T-helper 1 cell treated with Interleukin-12 subunit alpha and Interleukin-12 subunit beta and Interleukin-4 antibody, amounts not matched to agents 30 μg/mL and 1 μg/mL, for 36 hours (primary cell): Measurements from ENCODE around the gene ZSWIM1.

Experiments
- H3K27ac Mint-ChIP-seq: one replicate; pipeline ENCODE4 v1.8.0; 2021; ENCODE audit warnings: mild to moderate bottlenecking, mixed read lengths
- H3K27me3 Mint-ChIP-seq: one replicate; pipeline ENCODE4 v1.8.0; 2021; ENCODE audit warnings: low read depth, mixed read lengths
- H3K36me3 Mint-ChIP-seq: one replicate; pipeline ENCODE4 v1.8.0; 2021; ENCODE audit warnings: low read depth, mixed read lengths
- H3K4me1 Mint-ChIP-seq: one replicate; pipeline ENCODE4 v1.8.0; 2021; ENCODE audit warnings: low read depth, mixed read lengths
- H3K4me3 Mint-ChIP-seq: one replicate; pipeline ENCODE4 v1.8.0; 2021; ENCODE audit warnings: mild to moderate bottlenecking, moderate library complexity, mixed read lengths
- H3K9me3 Mint-ChIP-seq: one replicate; pipeline ENCODE4 v1.8.0; 2021; ENCODE audit warnings: mixed read lengths

The ZSWIM1 gene

GRCh38 chr20:45880988-45881788 lies at the start of gene ZSWIM1:
Gene ZSWIM1, plus strand, starts transcription at chr20:45881227. Its CDS starts 1,366 bp downstream, at chr20:45882593.
- H3K27ac Mint-ChIP-seq: peak within 1 kb of the TSS; percentile 85
- H3K27me3 Mint-ChIP-seq: peaks cover 9% of the 10 kb centered on the region
- H3K9me3 Mint-ChIP-seq: no peaks in the 10 kb centered on the region
- peaks cover 27% of the 10 kb centered on the region for H3K4me1 Mint-ChIP-seq
- peak within 1 kb of the TSS; percentile 91 for H3K4me3 Mint-ChIP-seq
- peaks cover 26% of the 10 kb centered on the region for H3K36me3 Mint-ChIP-seq

- no peak overlapping the region for H3K27ac Mint-ChIP-seq
- no peaks in the 10 kb centered on the region for H3K9me3 Mint-ChIP-seq
Measured at GRCh38 chr20:45832619-45833018, 48.4 kb upstream of the ZSWIM1 start.

DNA sequence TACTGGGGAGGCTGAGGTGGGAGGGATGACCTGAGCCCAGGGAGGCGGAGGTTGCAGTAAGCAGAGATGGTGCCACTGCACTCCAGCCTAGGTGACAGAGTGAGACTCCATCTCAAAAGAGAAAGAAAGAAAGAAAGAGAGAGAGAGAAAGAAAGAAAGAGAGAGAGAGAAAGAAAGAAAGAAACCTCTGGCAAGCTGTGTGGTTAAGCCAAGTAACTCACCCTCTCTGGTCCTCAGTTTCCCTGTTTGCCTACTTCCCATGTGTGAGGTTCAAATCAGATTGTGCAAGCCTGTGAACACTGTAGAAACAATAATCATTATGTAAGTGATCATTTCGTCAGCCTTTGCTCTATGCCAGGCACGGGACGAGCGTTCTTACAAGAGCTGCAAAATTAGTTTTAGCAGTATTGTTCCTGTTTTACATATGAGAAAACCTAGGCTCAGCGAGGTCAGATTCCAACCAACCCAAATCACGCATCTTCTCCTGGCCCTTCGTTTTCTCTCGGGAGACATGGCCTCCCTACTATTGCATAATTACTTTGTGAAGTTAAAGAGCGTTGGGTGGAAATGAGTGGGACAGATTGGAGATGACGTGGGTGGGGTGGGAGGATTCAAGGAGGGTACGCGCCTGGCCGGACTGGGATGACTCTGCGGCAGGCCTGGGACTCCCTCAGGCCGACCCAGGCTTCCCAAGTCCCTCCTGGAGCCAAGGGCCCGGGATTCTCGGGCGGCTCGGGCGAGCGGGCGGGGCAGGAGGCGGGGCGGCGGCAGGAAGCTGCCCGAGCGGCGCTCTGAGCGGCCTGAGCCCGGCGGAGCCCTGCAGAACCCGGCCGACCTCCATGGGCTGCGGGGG lies 47.8 kb upstream of the ZSWIM1 start, which contains the start of gene SNX21:
TSS of gene SNX21 (plus strand) at position 770 of the 853 bp plus-strand sequence. CDS start 121 bp downstream, outside the sequence.
- Mint-ChIP-seq H3K36me3 (no peaks in the 10 kb centered on the region), H3K4me3 (peak within 1 kb of the TSS; percentile 74), H3K27ac (no peak within 1 kb of the TSS), H3K27me3 (peaks cover 18% of the 10 kb centered on the region), H3K4me1 (peaks cover 4% of the 10 kb centered on the region), H3K9me3 (no peaks in the 10 kb centered on the region)

More at GRCh38 chr20:45832619-45833018, 48.4 kb upstream of the ZSWIM1 start:
- Mint-ChIP-seq H3K4me3 (peak overlapping the region; percentile 74), H3K27me3 (peaks cover 20% of the 10 kb centered on the region), H3K36me3 (no peaks in the 10 kb centered on the region), H3K4me1 (peaks cover 4% of the 10 kb centered on the region)

- no peaks in the 10 kb centered on the region for H3K36me3 Mint-ChIP-seq
- peaks cover 4% of the 10 kb centered on the region for H3K4me1 Mint-ChIP-seq
- H3K4me3 Mint-ChIP-seq: peak overlapping the region; percentile 42
- H3K27ac Mint-ChIP-seq: no peak overlapping the region
- H3K27me3 Mint-ChIP-seq: peaks cover 15% of the 10 kb centered on the region
- H3K9me3 Mint-ChIP-seq: no peaks in the 10 kb centered on the region
Measured at GRCh38 chr20:45833883-45834796, 46.9 kb upstream of the ZSWIM1 start.

GRCh38 chr20:45834797-45835161 lies 46.2 kb upstream of the ZSWIM1 start:
- Mint-ChIP-seq H3K9me3 (no peaks in the 10 kb centered on the region), H3K4me1 (peaks cover 4% of the 10 kb centered on the region), H3K4me3 (peak overlapping the region; percentile 42), H3K36me3 (no peaks in the 10 kb centered on the region), H3K27me3 (peaks cover 15% of the 10 kb centered on the region), H3K27ac (no peak overlapping the region)

DNA sequence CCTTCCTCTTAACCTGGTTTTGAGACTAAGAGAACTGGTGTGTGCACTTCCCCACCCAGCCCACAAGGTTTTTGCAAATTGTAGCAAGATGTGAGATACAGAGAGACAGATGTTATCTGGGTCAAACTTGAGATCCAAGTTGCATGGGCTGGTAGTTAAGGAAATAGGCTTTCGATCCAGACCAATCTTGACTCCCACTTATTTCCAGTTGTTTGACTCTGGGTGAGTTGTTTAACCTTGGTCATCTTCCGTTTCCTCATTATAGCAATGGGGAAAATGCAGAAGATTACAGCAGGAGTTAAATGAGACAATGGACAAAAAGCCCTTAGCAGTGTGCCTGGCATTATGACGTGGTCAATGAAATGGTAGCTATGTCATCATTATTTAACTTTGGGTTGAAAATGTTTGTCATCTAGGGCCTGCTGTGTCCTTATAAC lies 45.7 kb upstream of the ZSWIM1 start:
- Mint-ChIP-seq H3K27ac (no peak overlapping the region), H3K4me3 (peak overlapping the region; percentile 28), H3K36me3 (no peaks in the 10 kb centered on the region), H3K9me3 (no peaks in the 10 kb centered on the region), H3K4me1 (peaks cover 4% of the 10 kb centered on the region), H3K27me3 (peaks cover 11% of the 10 kb centered on the region)

DNA sequence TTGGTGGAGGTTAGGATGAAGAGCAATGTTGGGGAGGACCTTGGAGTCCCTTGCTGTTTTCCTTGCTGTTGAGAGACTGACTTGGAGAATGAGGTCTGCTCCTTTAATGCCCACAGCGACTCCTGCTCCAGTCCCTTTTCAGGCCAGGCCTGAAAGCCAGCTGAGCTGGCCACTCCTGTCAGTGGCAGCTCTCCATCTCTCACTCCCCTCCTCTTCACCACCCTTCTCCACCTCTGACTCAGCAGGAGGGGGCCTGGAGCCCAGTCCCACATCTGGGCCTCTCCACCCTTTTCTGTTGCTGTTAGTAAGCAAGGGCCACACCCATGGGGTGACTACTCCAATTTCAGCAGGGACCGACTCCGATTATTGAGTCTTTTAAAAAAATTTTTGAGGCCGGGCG lies 45.2 kb upstream of the ZSWIM1 start:
- no peaks in the 10 kb centered on the region for H3K9me3 Mint-ChIP-seq
- no peak overlapping the region for H3K27ac Mint-ChIP-seq
- H3K4me3 Mint-ChIP-seq: peak overlapping the region; percentile 25
- H3K27me3 Mint-ChIP-seq: peaks cover 8% of the 10 kb centered on the region
- no peaks in the 10 kb centered on the region for H3K36me3 Mint-ChIP-seq
- H3K4me1 Mint-ChIP-seq: peaks cover 4% of the 10 kb centered on the region

DNA sequence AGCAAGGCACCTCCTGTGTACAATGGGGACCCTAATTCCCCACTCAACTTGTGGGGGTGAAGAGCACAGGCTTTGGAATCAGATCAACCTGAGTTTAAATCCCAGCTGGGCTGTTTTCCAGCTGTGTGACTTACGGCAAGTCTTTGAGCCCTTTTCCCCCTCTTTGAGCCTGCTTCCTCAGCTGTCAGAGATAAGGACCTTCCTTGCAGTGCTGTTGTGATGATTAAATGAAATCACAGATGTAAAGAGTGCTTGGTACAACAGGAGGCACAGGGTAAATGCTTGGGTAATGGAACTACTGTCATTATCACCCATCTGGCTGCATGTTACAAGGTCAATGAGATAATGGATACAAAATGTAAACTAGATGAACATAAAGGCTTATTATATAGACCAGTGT lies 44.2 kb upstream of the ZSWIM1 start:
- H3K36me3 Mint-ChIP-seq: no peaks in the 10 kb centered on the region

DNA sequence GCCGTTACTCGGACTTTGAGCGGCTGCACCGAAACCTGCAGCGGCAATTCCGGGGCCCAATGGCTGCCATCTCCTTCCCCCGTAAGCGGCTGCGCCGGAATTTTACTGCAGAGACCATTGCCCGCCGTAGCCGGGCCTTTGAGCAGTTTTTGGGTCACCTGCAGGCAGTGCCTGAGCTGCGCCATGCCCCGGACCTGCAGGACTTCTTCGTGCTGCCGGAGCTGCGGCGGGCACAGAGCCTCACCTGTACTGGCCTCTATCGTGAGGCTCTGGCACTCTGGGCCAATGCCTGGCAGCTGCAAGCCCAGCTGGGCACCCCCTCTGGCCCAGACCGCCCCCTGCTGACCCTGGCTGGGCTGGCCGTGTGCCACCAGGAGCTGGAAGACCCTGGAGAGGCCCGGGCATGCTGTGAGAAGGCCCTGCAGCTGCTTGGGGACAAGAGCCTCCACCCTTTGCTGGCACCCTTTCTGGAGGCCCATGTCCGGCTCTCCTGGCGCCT lies 40.3 kb upstream of the ZSWIM1 start:
- Mint-ChIP-seq H3K9me3 (no peaks in the 10 kb centered on the region), H3K4me3 (no peak overlapping the region), H3K4me1 (peaks cover 1% of the 10 kb centered on the region), H3K27ac (no peak overlapping the region), H3K27me3 (no peaks in the 10 kb centered on the region), H3K36me3 (peaks cover 21% of the 10 kb centered on the region)

More for the DNA sequence above, 44.2 kb upstream of the ZSWIM1 start:
- Mint-ChIP-seq H3K27me3 (peaks cover 5% of the 10 kb centered on the region), H3K9me3 (no peaks in the 10 kb centered on the region), H3K27ac (no peak overlapping the region), H3K4me3 (no peak overlapping the region), H3K4me1 (peaks cover 4% of the 10 kb centered on the region)

GRCh38 chr20:45841407-45842129 lies 39.5 kb upstream of the ZSWIM1 start:
- no peaks in the 10 kb centered on the region for H3K27me3 Mint-ChIP-seq
- H3K9me3 Mint-ChIP-seq: no peaks in the 10 kb centered on the region
- H3K36me3 Mint-ChIP-seq: peaks cover 23% of the 10 kb centered on the region
- H3K4me1 Mint-ChIP-seq: peaks cover 1% of the 10 kb centered on the region
- no peak overlapping the region for H3K27ac Mint-ChIP-seq
- H3K4me3 Mint-ChIP-seq: no peak overlapping the region

- Mint-ChIP-seq H3K4me3 (no peak overlapping the region), H3K4me1 (peaks cover 1% of the 10 kb centered on the region), H3K27me3 (no peaks in the 10 kb centered on the region), H3K36me3 (peaks cover 25% of the 10 kb centered on the region), H3K27ac (no peak overlapping the region), H3K9me3 (no peaks in the 10 kb centered on the region)
Measured at GRCh38 chr20:45842169-45842812, 38.7 kb upstream of the ZSWIM1 start.

- peaks cover 26% of the 10 kb centered on the region for H3K36me3 Mint-ChIP-seq
Measured at GRCh38 chr20:45843506-45843905, 37.5 kb upstream of the ZSWIM1 start.

GRCh38 chr20:45845452-45845851 lies 35.6 kb upstream of the ZSWIM1 start:
- Mint-ChIP-seq H3K9me3 (no peaks in the 10 kb centered on the region), H3K36me3 (peaks cover 33% of the 10 kb centered on the region), H3K4me1 (peaks cover 1% of the 10 kb centered on the region), H3K27me3 (no peaks in the 10 kb centered on the region), H3K27ac (no peak overlapping the region), H3K4me3 (no peak overlapping the region)

More at GRCh38 chr20:45843506-45843905, 37.5 kb upstream of the ZSWIM1 start:
- no peak overlapping the region for H3K27ac Mint-ChIP-seq
- H3K4me3 Mint-ChIP-seq: no peak overlapping the region
- no peaks in the 10 kb centered on the region for H3K9me3 Mint-ChIP-seq
- no peaks in the 10 kb centered on the region for H3K27me3 Mint-ChIP-seq
- peaks cover 1% of the 10 kb centered on the region for H3K4me1 Mint-ChIP-seq
